Bronchial epithelial cell (primary cell): ENCODE measurements around the gene KRT5. TPM values are rescaled to one million over a fixed set of nuclear protein-coding genes. Genes with fewer than 3 reads are reported as not detected.

Source experiments
- DNase-seq: peaks from one replicate; pipeline ENCODE4 v3.0.0-alpha.2; 2010; ENCODE audit warnings: low read depth
- FAIRE-seq: peaks from 2 replicates; lab custom pipeline; 2011; peaks lifted over from hg19 to GRCh38; lab: Jason Lieb, UNC
- H3K27me3 ChIP-seq: 2 replicates; pipeline ENCODE4 v1.5.1; 2011; ENCODE audit warnings: low read length; ENCODE audit not compliant: control insufficient read depth, insufficient read depth
- H3K36me3 ChIP-seq: 2 replicates; pipeline ENCODE4 v1.5.1; 2011; ENCODE audit warnings: low read length; ENCODE audit not compliant: control insufficient read depth, insufficient read depth
- H3K4me3 ChIP-seq: 2 replicates; pipeline ENCODE4 v1.5.1; 2011; ENCODE audit warnings: mild to moderate bottlenecking, low read depth, low read length, control low read depth
- CTCF ChIP-seq: IDR thresholded peaks from 2 replicates; pipeline ENCODE4 v1.5.1; 2011; ENCODE audit warnings: mild to moderate bottlenecking, moderate library complexity, low read length, control low read depth, inconsistent platforms; ENCODE audit not compliant: insufficient read depth, severe bottlenecking
- total RNA-seq: library from RNA; depleted of rRNA; stranded (reverse); fragments of >200 nt; gene quantifications from 2 replicates; pipeline ENCODE4 v1.2.1, GENCODE V29; 2014

KRT5 gene
- total RNA-seq, 1 donor from 2014 or later: 6,770 TPM

DNA sequence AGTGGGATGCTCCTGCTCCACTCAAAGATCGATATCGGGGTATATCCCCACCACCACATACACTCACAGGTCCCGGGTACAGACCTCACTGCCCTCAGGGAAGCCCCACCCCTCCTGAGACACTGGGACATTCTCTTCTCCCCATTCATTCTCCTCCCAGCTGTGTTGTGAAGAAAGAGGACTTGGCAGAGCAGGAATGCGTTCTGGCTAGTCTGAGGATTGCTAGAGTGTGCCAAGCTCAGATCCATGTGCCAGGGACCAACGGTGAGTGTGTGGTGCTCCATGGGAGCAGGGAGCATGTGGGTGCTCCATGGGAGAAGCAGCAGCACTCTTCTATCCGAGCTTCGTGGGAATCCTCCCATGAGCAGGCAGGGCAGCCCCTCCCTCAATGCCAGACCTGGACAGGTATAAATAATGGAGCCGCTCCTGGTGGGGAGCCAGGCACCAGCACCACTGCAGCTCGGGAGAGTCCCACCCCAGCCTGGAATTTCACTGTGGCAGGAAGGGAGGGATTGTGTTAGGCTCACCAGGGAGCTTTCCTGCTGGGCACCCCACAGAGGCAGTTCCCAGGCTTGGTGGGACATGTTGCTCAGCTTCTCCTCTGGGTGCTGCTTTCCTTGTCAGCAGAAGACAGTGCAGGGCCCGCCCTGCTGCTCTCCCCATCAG is 2.3 kb upstream of the KRT5 start:
- Histone ChIP-seq H3K27me3 (no peaks in the 10 kb centered on the region), H3K36me3 (peaks cover 18% of the 10 kb centered on the region), H3K4me3 (peak overlapping the region; percentile 11)
- peak; percentile 98 for FAIRE-seq
- peak; percentile 96 for DNase-seq
- no peak for TF ChIP-seq CTCF

DNA sequence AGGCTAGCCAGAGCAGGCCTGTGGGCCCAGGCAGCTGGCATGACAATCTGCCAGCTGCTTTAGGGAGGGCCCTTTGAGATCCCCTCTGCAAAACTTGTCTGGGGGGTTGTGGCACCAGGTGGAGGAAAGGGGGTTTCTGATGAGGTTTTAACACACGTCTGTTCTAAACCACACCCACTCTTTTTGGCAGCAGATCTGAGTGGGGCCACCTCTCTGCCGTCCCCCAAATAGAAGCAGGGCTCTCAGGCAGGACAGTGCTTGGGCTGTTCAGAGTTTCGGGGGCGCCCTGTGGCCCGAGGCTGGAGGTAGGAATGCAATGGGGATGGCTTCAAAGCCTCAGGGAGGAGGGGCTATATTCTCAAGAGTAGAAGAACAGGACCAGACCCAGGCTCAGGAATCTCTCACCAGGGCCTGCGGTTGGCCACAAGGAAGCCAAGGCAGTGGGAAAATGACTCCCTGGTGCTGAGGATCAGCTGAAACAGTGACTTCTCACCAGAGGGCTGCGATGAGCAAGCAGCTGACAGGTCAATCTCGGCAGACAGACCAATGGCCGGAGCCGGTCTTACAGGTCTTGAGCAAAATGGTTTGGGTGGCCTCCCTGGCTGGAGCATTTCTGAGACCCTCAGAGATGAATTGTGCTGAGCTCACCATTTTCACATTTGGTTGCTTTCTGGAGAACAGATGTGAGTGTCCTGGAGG is 1.5 kb upstream of the KRT5 start:
- DNase-seq (peak; percentile 93), FAIRE-seq (no peak)
- TF ChIP-seq CTCF: no peak
- Histone ChIP-seq H3K4me3 (peak overlapping the region; percentile 11), H3K36me3 (peaks cover 24% of the 10 kb centered on the region), H3K27me3 (no peaks in the 10 kb centered on the region)

DNA sequence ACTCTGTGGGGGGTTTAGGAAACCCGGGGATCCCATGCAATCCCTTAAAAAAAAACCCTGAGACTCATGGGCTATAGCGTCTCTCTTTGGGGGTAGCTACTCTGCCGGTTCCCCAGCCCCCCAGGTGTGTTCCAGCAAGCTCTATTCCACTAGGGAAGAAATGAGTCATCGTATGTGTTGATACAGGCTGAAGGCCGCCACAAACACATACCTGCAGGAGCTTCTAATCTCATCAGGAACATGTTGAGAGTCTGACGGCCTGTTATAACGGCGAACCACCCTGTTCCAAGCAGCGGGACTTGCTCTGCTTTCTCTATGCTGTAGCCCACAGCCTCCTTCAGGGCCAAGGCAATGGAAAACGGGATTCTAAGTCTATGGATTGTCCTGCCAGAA is 977 bp upstream of the KRT5 start:
- TF ChIP-seq CTCF: no peak
- peak overlapping the region; percentile 56 for H3K4me3 ChIP-seq
- FAIRE-seq: peak; percentile 96
- peak; percentile 98 for DNase-seq
- H3K27me3 ChIP-seq: no peaks in the 10 kb centered on the region
- peaks cover 26% of the 10 kb centered on the region for H3K36me3 ChIP-seq

- H3K4me3 ChIP-seq: peak overlapping the region; percentile 56
- no peaks in the 10 kb centered on the region for H3K27me3 ChIP-seq
- no peak for TF ChIP-seq CTCF
- H3K36me3 ChIP-seq: peaks cover 26% of the 10 kb centered on the region
- DNase-seq: no peak
- no peak for FAIRE-seq
Measured at GRCh38 chr12:52519387-52519703, 849 bp downstream of the KRT5 start.

DNA sequence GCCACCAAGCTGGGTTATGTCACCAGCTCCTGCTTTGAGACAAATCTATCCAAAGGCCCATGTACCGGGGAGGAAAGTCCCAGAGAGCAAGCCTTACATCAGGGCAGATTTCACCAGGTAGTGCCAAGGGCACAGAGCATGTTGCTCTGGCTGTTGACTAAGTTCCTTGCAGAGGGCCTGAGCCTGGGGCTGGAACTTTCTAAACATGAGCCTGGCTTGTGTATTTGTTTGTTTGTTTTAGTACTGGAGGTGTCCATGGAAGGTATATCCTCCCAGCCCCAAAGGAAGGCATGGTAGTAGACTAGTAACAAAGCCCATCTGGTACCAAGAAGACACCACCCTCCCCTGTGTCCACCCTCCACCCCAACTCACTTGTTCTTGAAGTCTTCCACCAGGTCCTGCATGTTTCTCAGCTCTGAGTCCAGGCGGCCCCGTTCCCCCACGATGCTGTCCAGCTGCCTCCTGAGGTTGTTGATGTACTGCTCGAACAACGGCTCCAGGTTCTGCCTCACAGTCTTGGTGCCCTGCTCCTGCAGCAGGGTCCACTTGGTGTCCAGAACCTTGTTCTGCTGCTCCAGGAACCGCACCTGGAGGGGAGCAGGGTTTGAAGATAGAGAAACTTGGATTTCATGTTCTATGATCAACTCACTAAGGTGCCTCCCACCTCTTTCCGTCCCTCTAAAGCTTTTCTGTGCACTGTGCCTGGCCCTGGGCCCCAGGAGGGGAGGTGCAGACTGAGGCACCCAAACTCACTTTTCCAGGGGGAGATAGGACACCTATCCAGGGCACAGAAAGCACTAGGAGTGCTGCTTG is 1.4 kb downstream of the KRT5 start:
- no peaks in the 10 kb centered on the region for H3K27me3 ChIP-seq
- peak; percentile 70 for FAIRE-seq
- TF ChIP-seq CTCF: no peak
- H3K4me3 ChIP-seq: peak overlapping the region; percentile 56
- no peak for DNase-seq
- peaks cover 26% of the 10 kb centered on the region for H3K36me3 ChIP-seq
